IMR-90 (cell line): ENCODE results near the gene PCDHGB6. TPM values are rescaled to one million over a fixed set of nuclear protein-coding genes. Genes with fewer than 3 reads are reported as not detected.
"Not testable (repeated sequence)": the region's sequence is repeated elsewhere in the genome, so short reads cannot be mapped to it uniquely, and the experiment has no call there.

Source experiments
- ATAC-seq: fragments of 200-7000 bp; cut with Tn5 transposase; 2 replicates; pipeline ENCODE4 v1.9.1; 2020; ENCODE audit warnings: low read depth, mild to moderate bottlenecking, moderate library complexity
- Bru-seq: library from RNA; stranded (reverse); fragments of 400-500 nt; gene quantifications from one replicate; lab custom pipeline; 2021; lab: Mats Ljungman, UMichigan
- BruChase-seq, 2 experiments: library from RNA; stranded (reverse); fragments of 400-500 nt; gene quantifications; one replicate each; lab custom pipeline; 2021; lab: Mats Ljungman, UMichigan
- BruUV-seq: library from RNA; stranded (reverse); fragments of 400-500 nt; replicated peaks from 2 replicates; lab custom pipeline; 2021; lab: Mats Ljungman, UMichigan
- CTCF ChIA-PET: fragments of 300-600 bp; formaldehyde crosslinking; extraction: SDS; loops from one replicate; lab custom pipeline; 2021; ENCODE audit warnings: antibody characterized with exemption; lab: Yijun Ruan, JAX
- POLR2A ChIA-PET: fragments of 300-600 bp; sonication (Branson Sonifier 250); formaldehyde crosslinking; loops from one replicate; lab custom pipeline; 2022; ENCODE audit warnings: antibody characterized with exemption; ENCODE audit not compliant: unreplicated experiment; lab: Charles Lee
- DNase-seq: peaks from one replicate; pipeline ENCODE4 v3.0.0; 2013
- H2AFZ ChIP-seq: replicated peaks from 2 replicates; pipeline ENCODE3; 2013; ENCODE audit warnings: low read length, mild to moderate bottlenecking; ENCODE audit not compliant: poor library complexity
- H2AK5ac ChIP-seq: 2 replicates; pipeline ENCODE4 v1.6.1; 2013; ENCODE audit warnings: low read depth, low read length, inconsistent platforms
- H2AK9ac ChIP-seq: replicated peaks from 2 replicates; pipeline ENCODE3; 2013; ENCODE audit warnings: mild to moderate bottlenecking, low read depth, low read length, moderate library complexity; ENCODE audit not compliant: poor library complexity
- H2BK120ac ChIP-seq: 2 replicates; pipeline ENCODE4 v1.6.1; 2013; ENCODE audit warnings: low read depth, low read length, inconsistent platforms
- H2BK15ac ChIP-seq: 3 replicates; pipeline ENCODE4 v1.6.1; 2013; ENCODE audit warnings: low read depth, low read length, inconsistent platforms
- H2BK20ac ChIP-seq: 2 replicates; pipeline ENCODE4 v1.6.1; 2013; ENCODE audit warnings: low read depth, mild to moderate bottlenecking, inconsistent platforms, low read length, moderate library complexity
- H2BK5ac ChIP-seq: 2 replicates; pipeline ENCODE4 v1.6.1; 2013; ENCODE audit warnings: mild to moderate bottlenecking, low read depth, low read length, inconsistent platforms; ENCODE audit not compliant: poor library complexity, severe bottlenecking
- H3K14ac ChIP-seq: replicated peaks from 2 replicates; pipeline ENCODE4 v1.6.1; 2013; ENCODE audit warnings: low read depth, low read length, inconsistent platforms
- H3K18ac ChIP-seq: 2 replicates; pipeline ENCODE4 v1.6.1; 2013; ENCODE audit warnings: low read depth, low read length, control low read depth
- H3K23ac ChIP-seq: 2 replicates; pipeline ENCODE4 v1.6.1; 2013; ENCODE audit warnings: low read depth, low read length, inconsistent platforms
- H3K27ac ChIP-seq: 2 replicates; pipeline ENCODE4 v1.5.1; 2013; ENCODE audit warnings: mild to moderate bottlenecking, control low read depth, low read length; ENCODE audit not compliant: insufficient read depth
- H3K27me3 ChIP-seq: 2 replicates; pipeline ENCODE4 v1.6.1; 2013; ENCODE audit warnings: low read length; ENCODE audit not compliant: control insufficient read depth, insufficient read depth
- H3K36me3 ChIP-seq: 2 replicates; pipeline ENCODE4 v1.6.1; 2013; ENCODE audit warnings: low read length, mixed read lengths; ENCODE audit not compliant: control insufficient read depth, insufficient read depth
- H3K4ac ChIP-seq: 2 replicates; pipeline ENCODE4 v1.6.1; 2013; ENCODE audit warnings: low read depth, low read length, inconsistent platforms
- H3K4me1 ChIP-seq: 2 replicates; pipeline ENCODE4 v1.6.1; 2013; ENCODE audit warnings: low read length, mixed read lengths; ENCODE audit not compliant: control insufficient read depth, insufficient read depth
- H3K4me2 ChIP-seq: 2 replicates; pipeline ENCODE4 v1.6.1; 2013; ENCODE audit warnings: low read depth, mild to moderate bottlenecking, control low read depth, low read length, moderate library complexity
- H3K4me3 ChIP-seq: 2 replicates; pipeline ENCODE4 v1.5.1; 2013; ENCODE audit warnings: low read depth, mild to moderate bottlenecking, control low read depth, low read length, moderate library complexity; ENCODE audit not compliant: insufficient read depth
- H3K56ac ChIP-seq: 2 replicates; pipeline ENCODE4 v1.6.1; 2013; ENCODE audit warnings: low read length, inconsistent platforms; ENCODE audit not compliant: insufficient read depth; ENCODE audit errors: extremely low read depth
- H3K79me1 ChIP-seq, 2 experiments: 2 replicates each; pipeline ENCODE4 v1.6.1; 2013; ENCODE audit warnings: low read length in 2 of 2, inconsistent platforms in 1 of 2, low read depth in 1 of 2
- H3K9ac ChIP-seq: 2 replicates; pipeline ENCODE4 v1.6.1; 2013; ENCODE audit warnings: low read depth, low read length, control low read depth
- H3K9me1 ChIP-seq: 2 replicates; pipeline ENCODE4 v1.6.1; 2013; ENCODE audit warnings: low read length, inconsistent platforms; ENCODE audit not compliant: insufficient read depth
- H3K9me3 ChIP-seq: 2 replicates; pipeline ENCODE4 v1.6.1; 2013; ENCODE audit warnings: low read length; ENCODE audit not compliant: control insufficient read depth, insufficient read depth
- H4K20me1 ChIP-seq: 2 replicates; pipeline ENCODE4 v1.6.1; 2013; ENCODE audit warnings: low read length, inconsistent platforms; ENCODE audit not compliant: insufficient read depth
- H4K5ac ChIP-seq: 2 replicates; pipeline ENCODE4 v1.6.1; 2013; ENCODE audit warnings: mild to moderate bottlenecking, low read depth, low read length, control low read depth
- H4K8ac ChIP-seq, 2 experiments: 2 replicates each; pipeline ENCODE4 v1.6.1; 2013; ENCODE audit warnings: low read depth in 2 of 2, low read length in 2 of 2, control low read depth in 1 of 2, inconsistent platforms in 1 of 2
- H4K91ac ChIP-seq: 2 replicates; pipeline ENCODE4 v1.6.1; 2013; ENCODE audit warnings: low read depth, low read length, inconsistent platforms; ENCODE audit not compliant: insufficient read depth
- RAD21 ChIP-seq: IDR thresholded peaks from 2 replicates; pipeline ENCODE4 v1.6.1; 2012; ENCODE audit warnings: low read length, improper control_type of control experiment
- WGBS, 2 experiments: methylation state at CpG; one replicate each; pipeline versions ENCODE4 v1.1.5 to v1.1.7; 2013; ENCODE audit warnings: missing lambda C conversion rate in 2 of 2; ENCODE audit not compliant: insufficient read length in 1 of 2; ENCODE audit errors: extremely low coverage in 2 of 2; 5-methylcytosine and 5-hydroxymethylcytosine counted together
- dilution Hi-C: fragments of 300-500 bp; cut with HindIII; formaldehyde crosslinking; loops from one replicate; pipeline ENCODE4 v1.14.3; 2018; ENCODE audit warnings: low sequenced_read_pairs; ENCODE audit not compliant: unreplicated experiment
- in situ Hi-C: fragments of 300-500 bp; cut with MboI; formaldehyde crosslinking; loops from 3 replicates; pipeline ENCODE4 v1.14.3; 2019; ENCODE audit warnings: low sequenced_read_pairs, inconsistent platforms, mixed read lengths
- intact Hi-C: fragments of 100-400 bp; cut with micrococcal nuclease; formaldehyde crosslinking; loops from 2 replicates; pipeline ENCODE4 v1.10.0; 2022
- long read RNA-seq: library from polyadenylated mRNA; unstranded; transcript quantifications from one replicate; pipeline ENCODE4 v2.0.0, GENCODE V29; 2021; ENCODE audit not compliant: unreplicated experiment
- polyA plus RNA-seq, 3 experiments: library from polyadenylated mRNA; depleted of rRNA; stranded (reverse); fragments of >200 nt; gene quantifications; 2 replicates each; pipeline ENCODE4 v1.2.3, GENCODE V29; 2012; ENCODE audit warnings: low replicate concordance in 1 of 3
- total RNA-seq: library from RNA; depleted of rRNA; stranded (reverse); fragments of >200 nt; gene quantifications from 2 replicates; pipeline ENCODE4 v1.2.3, GENCODE V29; 2012; rRNA removed
- TF ChIP-seq, protein P1 (sequence below): conservative IDR thresholded peaks from 2 replicates; pipeline ENCODE4 v1.5.1; 2012; ENCODE audit warnings: mild to moderate bottlenecking, low read depth, low read length, improper control_type of control experiment

PCDHGB6 gene
- 2.2 and 2.8 TPM in 2 replicates for total RNA-seq
- 1.4 and 1.5 TPM in 2 replicates for polyA plus RNA-seq (2012; rRNA removed)
- 0.64 and 1.3 TPM in 2 replicates for polyA plus RNA-seq (2012; cell fraction: cytosol; rRNA removed)
- 3.1 and 4.2 TPM in 2 replicates for polyA plus RNA-seq (2012; cell fraction: nucleus; rRNA removed; ENCODE audit: low replicate concordance)
- Bru-seq, nascent RNA, result percentile 80 among the genes with signal in this experiment
- BruChase-seq, experiment 1, labeled RNA remaining after a 6-hour chase, result percentile 83 among the genes with signal in this experiment
- percentile 92 among the genes with signal in this experiment for BruChase-seq, experiment 2, labeled RNA remaining after a 2-hour chase
- long read RNA-seq, result 0 reads

- ChIA-PET CTCF (interaction anchor here (0.6 to 1.4 kb wide), 6 partner anchors 12 to 156 kb away, joined by 3 to 9 read pairs (median 4); partner anchors contain the start of gene PCDHGA11), POLR2A (interaction anchor here (0.6 to 1.5 kb wide), 2 partner anchors 153 to 189 kb away, joined by 4 to 5 read pairs; no protein-coding TSS in a partner anchor)
- H3K27me3 ChIP-seq, H4K91ac ChIP-seq, H4K8ac ChIP-seq, BruUV-seq, H2AK9ac ChIP-seq, H3K4ac ChIP-seq, H4K5ac ChIP-seq, H3K56ac ChIP-seq, H3K9me1 ChIP-seq, H3K23ac ChIP-seq, H3K18ac ChIP-seq, in situ Hi-C loops, H3K14ac ChIP-seq, H2BK20ac ChIP-seq, H3K4me2 ChIP-seq, H2AFZ ChIP-seq, H4K20me1 ChIP-seq, H3K27ac ChIP-seq, H2BK15ac ChIP-seq, dilution Hi-C loops, H2BK120ac ChIP-seq, H2BK5ac ChIP-seq, H3K4me1 ChIP-seq, H2AK5ac ChIP-seq, intact Hi-C loops, ATAC-seq, H3K9ac ChIP-seq: not testable (repeated sequence)
- peak within 1 kb of the TSS; percentile 23; the same call in 1 of the 2 replicates for H3K4me3 ChIP-seq
- peaks cover 18% of the 10 kb centered on the region for H3K36me3 ChIP-seq
- TF ChIP-seq, protein P1, sequence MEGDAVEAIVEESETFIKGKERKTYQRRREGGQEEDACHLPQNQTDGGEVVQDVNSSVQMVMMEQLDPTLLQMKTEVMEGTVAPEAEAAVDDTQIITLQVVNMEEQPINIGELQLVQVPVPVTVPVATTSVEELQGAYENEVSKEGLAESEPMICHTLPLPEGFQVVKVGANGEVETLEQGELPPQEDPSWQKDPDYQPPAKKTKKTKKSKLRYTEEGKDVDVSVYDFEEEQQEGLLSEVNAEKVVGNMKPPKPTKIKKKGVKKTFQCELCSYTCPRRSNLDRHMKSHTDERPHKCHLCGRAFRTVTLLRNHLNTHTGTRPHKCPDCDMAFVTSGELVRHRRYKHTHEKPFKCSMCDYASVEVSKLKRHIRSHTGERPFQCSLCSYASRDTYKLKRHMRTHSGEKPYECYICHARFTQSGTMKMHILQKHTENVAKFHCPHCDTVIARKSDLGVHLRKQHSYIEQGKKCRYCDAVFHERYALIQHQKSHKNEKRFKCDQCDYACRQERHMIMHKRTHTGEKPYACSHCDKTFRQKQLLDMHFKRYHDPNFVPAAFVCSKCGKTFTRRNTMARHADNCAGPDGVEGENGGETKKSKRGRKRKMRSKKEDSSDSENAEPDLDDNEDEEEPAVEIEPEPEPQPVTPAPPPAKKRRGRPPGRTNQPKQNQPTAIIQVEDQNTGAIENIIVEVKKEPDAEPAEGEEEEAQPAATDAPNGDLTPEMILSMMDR, result peak; percentile 37
- peak; percentile 38 for TF ChIP-seq RAD21
- H3K79me1 ChIP-seq, result peaks cover 9 to 15% of the 10 kb centered on the region in 2 experiments
- DNase-seq, result peak; percentile 19
- 12% methylated on average over 12 of the region's 51 CpGs; no CpG with 5 or more reads in 1 of the 2 experiments for WGBS, 2 experiments
- H3K9me3 ChIP-seq, result peaks cover 60% of the 10 kb centered on the region
Observed at GRCh38 chr5:141407790-141408505, at the start of gene PCDHGB6. PCDHGB6 (plus strand) TSS chr5:141408021; CDS start chr5:141408203, 182 bp downstream.
